ENCODE data around the gene TMEM95.

Gene TMEM95

DNA sequence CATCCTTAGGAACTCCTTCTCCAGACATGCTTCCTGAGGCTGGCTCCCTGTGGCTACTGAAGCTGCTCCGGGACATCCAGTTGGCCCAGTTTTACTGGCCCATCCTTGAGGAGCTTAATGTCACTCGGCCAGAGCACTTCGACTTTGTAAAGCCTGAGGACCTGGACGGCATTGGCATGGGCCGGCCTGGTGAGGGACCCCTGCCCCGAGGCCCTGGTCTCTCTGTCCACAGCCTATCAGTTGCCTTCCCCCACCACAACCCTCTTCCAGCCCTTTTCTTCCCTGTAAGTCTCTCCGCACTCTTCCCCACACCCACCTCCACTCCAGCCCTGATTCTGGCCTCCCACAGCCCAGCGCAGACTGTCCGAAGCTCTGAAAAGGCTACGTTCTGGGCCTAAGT lies 27.9 kb downstream of the TMEM95 start:
- no peak for DNase-seq

DNA sequence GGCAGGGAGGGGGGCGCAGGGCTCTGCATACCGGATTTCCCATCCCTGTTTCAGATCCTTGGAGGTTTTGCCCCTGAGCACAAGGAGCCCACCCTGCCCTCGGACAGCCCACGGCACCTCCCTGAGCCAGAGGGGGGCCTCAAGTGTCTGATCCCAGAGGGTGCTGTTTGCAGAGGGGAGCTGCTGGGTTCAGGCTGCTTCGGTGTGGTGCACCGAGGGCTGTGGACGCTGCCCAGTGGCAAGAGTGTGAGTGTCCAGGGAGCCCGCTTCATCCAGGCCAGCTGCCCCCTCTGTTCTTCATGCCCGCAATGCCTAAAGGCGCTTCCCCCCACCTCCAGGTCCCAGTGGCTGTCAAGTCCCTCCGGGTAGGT lies 28.4 kb downstream of the TMEM95 start:
- no peak for DNase-seq

DNA sequence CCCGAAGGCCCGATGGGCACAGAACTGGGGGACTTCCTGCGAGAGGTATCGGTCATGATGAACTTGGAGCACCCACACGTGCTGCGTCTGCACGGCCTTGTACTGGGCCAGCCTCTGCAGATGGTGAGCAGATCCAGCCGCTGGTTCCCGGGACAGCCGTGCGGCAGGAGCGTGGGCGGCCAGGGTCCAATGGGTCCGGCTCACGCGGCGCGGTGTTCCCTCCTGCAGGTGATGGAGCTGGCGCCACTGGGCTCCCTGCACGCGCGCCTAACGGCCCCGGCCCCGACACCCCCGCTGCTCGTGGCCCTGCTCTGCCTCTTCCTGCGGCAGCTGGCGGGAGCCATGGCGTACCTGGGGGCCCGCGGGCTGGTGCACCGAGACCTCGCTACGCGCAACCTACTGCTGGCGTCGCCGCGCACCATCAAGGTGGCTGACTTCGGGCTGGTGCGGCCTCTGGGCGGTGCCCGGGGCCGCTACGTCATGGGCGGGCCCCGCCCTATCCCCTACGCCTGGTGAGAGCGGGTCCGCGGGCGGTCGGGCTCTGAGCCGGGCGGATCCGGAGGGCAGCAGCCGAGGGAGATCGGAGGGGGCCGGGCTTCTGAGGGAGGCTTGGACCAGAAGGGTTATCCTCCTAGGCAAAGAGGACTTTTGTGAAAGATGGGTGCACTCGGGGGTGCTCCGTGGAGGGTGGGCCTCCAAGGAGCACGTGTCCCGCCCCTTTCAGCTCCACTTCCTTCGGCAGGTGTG lies 29.0 kb downstream of the TMEM95 start:
- DNase-seq = peak; percentile 9

DNA sequence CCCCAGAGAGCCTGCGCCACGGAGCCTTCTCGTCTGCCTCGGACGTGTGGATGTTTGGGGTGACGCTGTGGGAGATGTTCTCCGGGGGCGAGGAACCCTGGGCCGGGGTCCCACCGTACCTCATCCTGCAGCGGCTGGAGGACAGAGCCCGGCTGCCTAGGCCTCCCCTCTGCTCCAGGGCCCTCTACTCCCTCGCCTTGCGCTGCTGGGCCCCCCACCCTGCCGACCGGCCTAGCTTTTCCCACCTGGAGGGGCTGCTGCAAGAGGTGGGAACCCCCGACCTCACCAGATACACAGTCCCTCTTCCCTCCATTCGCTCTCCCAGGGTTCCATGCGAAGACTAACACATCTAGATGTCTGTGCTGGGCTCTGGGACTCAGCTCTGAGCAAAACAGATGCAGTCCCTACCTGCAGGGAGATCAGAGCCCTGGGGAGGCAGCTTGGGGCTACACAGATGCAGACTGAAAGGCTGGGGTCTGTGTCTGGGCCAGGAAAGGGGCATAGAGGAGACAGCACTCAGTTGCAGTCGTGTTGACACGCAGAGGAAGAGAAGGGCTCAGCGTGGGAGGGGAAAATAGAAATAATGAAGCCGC lies 29.6 kb downstream of the TMEM95 start:
- no peak for DNase-seq

DNA sequence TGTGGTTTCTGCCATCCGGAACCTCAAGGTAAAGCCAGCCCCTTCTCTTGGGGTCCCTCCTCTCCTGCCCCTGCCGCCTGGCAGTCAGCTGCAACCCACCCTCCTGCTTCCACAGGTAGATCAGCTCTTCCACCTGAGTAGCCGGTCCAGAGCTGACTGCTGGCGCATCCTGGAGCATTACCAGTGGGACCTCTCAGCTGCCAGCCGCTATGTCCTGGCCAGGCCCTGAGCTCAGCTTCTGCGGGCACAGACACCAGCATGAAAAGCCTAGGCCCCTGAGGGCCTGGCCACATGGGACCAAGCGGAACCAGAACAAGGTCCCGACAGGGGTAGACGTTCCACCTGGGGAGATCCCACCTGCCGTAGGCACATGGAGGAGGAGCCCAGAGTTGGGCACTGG lies 33.9 kb downstream of the TMEM95 start:
- no peak for DNase-seq

DNA sequence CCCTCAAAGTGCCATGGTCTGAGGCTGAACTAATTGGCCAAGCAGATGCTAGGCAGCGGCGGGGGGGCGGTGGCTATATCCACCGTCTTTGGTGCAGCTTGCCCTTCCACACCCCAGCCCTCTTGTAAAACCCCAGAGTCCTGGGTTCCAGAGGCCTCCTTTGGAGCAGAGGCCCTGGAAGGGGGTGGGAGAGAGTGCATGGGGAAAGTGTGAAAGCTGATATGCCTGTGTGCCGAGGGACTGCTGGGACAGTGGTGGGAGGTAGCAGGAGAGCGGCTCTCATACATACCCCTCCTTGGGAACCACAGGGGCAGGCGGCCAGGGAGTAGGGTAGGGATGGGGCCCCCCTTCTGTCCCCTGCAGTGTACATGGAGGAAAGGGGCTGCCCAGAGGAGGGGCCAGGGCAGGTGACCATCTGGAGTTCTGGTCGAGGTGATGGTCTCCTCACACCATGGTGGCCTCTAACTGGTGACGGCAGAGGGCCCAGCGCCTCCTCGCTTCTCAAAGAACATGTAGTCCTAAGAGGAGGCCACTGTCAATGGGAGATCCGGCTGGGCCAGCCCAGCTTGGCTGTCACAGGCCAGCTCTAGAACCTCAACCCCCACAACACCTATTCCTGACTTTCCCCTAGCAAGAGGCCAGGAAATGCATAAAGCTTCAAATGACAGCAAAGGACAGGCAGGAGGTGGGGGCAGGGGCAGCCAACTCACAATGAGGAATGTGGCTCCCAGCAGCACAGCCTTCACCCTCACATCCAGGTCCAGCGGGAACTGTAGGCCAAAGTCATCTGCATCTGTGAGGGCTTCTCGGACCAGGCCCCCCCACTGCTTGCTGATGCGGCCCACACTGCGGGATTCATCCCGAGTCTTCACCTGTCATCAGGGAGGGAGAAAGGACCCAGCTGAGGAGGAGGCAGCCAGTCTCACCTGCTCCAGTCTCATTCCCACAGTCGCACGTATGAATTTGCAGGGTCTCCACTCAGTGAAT lies 35.3 kb downstream of the TMEM95 start:
- no peak for DNase-seq

DNA sequence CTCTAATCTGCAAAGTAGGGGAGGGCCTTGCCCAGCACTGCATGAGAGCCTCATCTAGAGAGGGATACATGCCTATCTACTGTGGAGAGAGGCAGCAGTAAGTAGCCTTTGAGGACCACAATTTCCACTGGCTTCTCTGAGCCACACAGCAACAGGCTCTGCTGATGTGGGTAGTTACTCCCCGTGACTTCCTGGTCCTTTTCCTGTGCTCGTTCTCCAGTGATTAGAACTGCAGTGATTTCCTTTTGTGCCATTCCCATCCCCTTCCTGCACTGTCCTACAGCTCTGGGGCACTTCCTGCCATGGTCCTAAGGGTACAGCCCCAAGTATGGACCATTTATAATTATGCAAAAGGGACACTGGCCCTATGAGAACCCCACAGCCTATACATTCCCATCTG lies 36.4 kb downstream of the TMEM95 start:
- DNase-seq = no peak

DNA sequence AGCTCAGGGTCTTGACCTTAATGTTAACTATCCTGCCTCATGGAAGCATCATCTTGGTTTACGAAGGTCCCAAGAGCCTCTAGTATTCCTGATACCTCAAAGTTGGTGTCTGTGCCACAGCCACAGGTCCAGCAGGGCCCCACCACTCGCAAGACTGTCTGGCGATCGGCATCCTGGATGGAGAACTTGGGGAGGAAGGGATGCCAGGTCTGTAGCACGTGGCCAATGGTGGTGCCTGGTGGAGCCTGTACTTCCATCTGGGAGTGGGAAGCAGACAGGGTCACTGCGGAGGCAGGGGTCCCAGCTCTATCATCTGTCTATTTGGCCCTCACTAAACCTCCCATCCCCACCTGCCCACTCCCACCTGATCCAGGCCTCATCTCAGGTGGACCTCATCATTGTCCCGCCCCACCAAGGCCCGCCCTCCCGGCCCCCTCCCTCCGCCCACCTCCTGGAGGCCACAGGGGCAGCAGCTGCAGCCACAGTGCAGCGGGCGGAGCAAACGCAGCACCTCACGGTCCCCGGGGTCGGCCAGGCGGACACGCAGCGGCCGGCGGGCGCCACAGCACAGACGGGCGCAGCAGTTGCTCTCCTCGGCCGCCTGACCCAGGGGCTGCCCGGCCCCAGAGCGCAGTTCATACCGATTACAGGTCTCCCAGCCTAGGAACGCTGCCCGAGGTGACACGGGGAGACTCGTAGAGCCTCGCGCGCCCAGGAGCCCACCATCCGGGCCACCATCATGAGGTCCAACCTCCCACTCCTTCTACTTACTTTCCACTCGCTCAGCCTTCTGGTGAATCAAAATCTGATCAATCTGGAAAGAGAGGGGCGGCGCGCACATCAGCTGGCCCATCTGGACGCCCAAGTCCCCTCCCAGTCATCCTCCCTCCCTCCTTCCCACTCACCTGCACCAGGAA lies 38.0 kb downstream of the TMEM95 start:
- no peak for DNase-seq

DNA sequence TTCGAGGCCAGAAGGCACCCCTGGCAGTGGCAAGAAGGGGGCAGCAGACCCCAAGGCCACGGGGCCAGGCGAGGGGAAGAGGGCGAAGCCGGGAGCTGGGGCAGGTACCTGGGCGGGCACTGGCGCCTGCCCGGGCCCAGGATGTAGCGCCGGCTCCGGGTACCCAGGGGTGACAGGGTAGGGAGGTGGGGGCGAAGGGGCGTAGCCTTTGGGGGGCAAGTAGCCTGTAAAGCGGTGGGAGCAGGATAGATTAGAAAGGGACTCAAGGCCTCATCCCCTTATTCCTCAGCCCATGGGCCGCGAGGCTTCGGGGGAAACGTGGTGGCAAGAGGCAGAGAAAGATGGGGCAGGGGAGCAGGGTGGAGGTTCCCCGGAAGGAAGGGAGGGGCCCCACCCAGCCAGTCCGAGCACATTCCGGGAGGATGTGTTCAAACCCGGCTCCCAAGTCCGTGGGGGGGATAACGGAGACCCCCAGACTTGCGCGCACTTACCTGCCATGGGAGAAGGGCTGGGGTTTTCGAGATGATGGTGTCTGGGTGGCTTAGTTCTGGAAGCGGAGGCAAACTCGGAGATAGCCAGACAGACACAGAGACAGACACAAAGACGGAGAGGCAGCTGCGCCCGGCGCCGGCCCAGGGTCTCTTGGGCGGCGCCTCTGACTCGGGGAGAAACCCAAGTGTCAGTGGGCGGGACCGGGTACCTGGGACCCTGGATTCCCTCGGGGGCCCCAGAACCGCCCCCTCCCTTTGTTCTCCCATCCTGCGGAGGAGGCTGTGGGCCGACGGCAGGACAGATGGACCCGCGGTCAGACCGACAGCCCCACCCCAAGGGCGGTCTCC lies 38.9 kb downstream of the TMEM95 start:
- DNase-seq = no peak

DNA sequence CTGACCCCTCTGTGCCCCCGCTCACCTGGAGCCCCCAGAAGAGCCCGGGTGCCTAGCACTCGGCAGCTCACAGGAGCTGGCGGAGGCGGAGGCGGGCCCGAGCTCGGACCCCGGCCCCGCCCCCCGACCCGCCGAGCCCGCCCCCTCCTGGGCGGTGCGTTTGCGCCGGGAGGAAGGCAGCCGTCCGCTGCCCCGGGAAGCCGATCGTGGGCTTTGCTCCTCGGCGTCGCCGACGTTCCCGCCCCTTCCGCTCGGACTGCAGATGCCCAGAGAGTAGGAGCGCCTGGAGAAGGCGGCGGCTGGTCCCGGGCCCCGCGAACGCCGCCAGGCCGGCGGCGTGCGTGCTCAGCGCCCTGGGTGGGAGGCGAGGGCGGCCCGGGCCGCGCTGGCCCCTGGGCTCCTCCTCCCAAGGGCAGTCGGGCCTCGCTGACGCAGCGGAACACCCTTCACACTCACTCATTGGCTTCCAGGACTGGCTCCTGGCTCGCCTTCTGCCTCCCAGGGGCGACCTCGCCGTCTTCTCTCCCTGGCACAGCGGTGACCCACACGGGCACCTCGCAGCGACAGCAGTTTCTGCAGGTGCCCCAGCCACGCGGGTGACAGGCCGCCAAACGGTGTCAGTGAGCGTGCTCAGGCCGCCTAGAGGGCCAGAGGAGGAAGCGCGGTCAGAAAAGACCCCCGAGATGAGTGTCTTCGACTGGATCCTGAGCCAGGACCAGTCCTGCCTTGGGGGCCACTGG lies 39.7 kb downstream of the TMEM95 start, which contains the start of gene PLSCR3:
PLSCR3 (minus strand) TSS at position 74 of the 740 bp plus-strand sequence. CDS start 415 bp downstream, outside the sequence.
- DNase-seq = peak; percentile 65

DNA sequence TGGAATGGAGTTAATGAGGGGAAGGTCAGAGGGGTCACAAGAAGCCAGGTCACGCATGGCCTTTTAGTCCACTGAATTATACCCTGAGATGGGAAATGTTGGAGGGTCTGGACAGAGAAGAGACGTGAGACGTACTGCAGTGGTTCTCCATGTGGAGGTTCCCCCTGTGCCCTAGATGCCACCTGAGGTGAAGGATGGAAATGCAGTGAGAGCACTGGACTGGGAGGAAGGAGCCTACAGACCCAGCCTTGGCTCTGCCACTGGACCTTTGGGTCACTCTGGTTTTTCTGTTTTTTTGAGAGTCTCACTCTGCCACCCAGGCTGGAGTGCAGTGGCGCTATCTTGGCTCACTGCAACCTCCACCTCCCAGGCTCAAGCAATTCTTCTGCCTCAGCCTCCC lies 41.2 kb downstream of the TMEM95 start:
- no peak for DNase-seq

DNA sequence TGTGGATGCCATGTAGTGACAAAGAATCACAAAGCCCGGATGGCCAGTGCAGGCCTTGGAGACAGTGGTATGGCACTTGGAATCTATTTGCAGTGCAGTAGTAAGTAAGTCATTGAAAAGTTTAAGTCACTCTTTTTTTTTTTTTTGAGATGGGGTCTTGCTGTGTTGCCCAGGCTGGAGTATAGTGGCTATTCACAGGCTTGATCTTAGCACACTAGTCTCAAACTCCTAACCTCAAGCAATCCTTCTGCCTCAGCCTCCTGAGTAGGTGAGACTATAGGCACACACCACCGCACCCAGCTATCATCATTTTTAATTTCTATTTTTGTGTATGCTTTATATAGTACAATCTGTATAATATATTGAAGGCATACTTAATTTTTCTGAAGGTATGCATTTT lies 43.7 kb downstream of the TMEM95 start:
- DNase-seq = no peak

DNA sequence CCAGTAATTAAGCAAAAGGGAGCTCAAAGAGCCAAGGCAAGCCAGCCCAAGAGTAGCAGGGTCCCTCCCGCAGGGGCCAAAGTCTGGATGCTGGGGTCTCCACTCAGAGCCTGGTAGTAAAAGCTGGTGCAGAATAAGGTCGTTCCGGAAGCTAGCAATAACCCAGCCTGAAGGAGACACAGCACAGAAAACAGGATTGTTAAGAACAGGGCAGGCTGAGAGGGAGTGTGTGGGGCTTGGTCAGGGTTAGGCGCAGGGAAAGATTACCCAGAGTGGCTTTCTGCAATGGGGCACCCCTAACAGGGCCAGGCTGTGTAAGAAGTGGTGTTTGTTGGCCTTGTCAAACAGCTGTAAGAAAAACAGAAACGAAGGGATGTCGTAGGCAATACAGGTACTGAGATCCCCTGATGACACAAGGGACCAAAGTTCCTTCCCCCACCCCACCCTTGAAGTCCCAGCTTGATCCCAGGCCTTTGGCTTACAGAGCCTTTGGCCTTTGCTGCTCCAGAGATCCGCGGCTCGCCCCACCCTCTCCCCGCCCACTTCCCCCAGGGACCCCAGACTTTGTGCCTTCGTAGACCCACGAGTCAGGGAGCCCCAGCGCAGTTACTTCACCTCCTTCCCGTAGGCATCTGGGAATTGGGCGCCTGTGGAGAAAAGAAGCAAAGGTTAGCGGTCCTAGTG lies 48.2 kb downstream of the TMEM95 start:
- no peak for DNase-seq

DNA sequence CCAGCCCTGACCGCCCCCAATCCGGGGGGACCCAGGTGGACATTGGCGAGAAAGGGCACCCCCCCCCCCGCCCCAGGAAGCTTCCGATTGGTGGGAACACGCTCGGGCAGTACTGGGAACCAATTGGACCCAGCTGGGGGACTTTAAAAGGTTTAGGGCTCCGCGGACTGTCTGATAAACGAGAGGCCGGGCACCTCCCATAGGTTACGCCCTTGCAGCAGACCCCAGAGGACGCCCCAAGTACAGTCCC lies 48.7 kb downstream of the TMEM95 start:
- no peak for DNase-seq

DNA sequence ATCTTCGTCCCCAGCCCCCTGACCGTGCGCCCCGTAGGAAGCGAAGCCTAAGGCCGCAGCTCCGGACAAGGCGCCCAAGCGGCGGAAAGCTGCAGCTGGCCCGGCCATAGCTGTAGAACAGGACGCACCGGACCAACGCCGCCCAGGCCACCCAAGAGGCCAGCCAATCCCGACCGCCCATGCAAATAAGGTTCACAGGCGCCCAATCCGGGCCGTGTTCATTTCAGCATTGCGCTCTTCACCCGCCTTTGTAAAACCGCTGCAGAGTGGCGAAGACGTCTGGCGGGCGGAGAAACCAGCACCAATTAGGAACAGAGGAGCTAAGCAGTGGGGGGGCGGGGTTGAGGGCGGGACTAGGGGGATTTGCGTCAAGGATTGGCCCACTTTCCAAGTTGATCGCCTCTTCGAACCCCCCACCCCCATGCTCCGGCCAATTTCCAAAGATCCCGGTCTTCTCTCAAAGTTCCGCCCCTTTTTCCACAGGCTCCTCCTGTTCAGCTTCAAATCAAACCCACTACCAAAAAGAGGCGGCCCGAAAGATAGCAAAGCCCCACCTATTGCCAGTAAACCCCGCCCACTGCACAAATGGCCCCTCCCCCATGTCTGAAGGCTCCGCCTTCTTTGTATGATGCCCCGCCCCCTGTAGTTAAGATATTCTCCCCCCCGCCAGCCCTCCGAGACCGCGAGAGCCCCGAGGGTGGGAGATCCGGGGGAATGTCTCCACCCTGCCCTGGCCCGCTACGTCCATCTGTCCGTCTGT lies 49.2 kb downstream of the TMEM95 start, which contains the start of gene TMEM256:
TMEM256 (minus strand) TSS at position 121 of the 760 bp plus-strand sequence; CDS start at position 108, 13 bp downstream.
- DNase-seq = peak; percentile 90

DNA sequence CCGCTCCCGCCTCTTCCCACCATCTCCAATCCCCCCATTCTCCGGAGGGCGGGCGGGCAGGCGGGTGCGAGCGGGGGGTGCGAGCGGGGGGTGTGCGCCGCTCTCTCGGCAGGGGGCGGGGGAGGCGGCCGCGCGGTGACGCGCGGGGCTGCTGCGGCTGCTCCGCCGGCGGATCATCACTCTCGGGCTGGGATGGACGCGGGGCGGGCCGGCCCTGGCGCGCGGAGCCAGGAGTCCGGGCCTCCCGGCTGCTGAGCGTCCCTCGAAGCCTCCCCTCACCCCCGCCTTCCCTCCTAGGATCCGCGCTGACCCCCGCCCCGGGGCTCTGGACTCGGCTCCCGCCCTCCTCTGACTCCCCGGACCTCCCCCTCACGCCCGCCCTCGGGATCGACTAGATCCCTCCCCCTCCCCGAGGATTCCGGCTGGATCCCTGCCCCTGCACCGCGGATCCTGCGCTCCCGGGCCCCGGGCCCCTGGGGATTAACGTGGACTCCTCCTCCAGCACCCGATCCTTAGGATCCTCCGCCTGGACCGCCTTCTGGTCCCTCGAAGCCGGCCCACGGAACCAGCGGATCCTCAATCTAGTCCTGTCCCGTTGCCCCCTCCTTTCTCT lies 49.9 kb downstream of the TMEM95 start:
- DNase-seq = peak; percentile 60

DNA sequence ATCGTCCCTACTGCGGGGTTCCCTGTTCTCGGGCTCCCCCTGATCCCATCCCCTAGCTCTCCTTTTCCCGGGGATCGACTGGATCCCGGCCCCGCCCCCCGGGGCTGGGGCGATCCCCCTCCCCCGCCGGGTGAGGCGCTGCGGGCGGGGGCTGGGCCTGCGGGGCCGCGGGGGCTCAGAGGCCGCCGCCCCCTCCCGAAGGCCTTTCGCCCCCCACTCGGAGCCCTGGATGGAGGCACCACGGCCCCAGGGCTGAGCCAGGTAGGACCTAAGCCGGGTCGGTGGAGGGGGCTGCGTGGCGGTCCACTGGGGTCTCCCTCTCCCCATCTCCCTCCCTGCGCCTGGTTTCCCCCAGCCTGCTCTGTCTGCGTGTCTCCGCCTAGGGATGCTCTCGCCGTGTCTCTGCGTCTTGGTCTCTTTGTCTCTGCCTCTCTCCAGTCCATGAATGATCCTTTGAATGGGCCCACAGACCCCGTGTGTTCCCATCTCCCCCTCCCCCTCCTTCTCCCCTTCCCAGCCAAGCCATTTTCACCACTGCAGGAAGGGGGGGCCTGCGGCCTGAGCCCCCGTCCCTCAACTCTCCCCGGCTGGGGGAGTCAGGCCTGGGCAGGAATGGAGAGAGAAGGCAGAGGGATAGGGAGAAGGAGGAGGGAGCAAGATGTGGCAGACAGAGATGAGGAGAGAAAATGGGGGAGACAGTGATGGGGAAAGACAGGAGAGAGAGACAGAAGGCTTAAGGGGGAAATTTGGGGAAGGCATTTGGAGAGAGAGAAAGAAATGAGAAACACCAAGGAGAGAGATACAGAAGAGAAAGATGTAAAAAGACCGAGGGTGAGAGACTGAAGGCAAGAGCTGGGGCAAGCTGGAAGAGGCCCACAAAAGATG lies 50.6 kb downstream of the TMEM95 start:
- no peak for DNase-seq

DNA sequence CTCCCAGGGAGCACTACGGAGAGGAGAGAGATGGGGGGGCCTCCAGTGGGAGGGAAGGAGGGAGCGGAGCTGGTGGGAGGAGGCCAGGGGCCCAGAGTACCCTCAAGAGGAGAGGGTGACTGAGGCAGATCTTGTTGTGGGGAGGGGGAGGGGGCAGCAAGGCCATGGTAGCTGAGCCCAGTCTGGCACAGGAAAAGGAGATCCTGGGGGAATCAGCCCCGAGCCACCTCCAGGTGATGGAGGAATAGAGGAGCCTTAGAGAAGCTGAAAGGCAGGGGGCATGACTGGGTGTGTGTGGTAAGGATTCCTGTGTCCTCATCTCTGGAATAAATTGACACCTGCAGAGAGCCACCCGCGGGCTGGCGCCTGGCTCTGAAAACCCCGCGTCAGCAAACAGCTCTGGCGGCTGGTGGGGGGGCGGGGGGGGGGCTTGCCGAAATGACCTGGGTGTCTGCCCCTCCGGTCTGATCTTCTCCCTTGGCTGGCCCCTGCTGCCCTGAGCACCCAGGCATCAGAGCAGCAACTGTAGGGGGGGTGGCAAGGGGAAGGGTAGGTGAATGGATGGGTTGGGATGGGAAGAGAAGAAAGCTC lies 51.4 kb downstream of the TMEM95 start:
- DNase-seq = no peak
